Measurements from ENCODE around the gene RELB. TPM values are rescaled to one million over a fixed set of nuclear protein-coding genes. Genes with fewer than 3 reads are reported as not detected.
A peak's percentile ranks its signal among the peaks of the same experiment; 100 is the strongest.
"Not testable (repeated sequence)": the region's sequence is repeated elsewhere in the genome, so short reads cannot be mapped to it uniquely, and the experiment has no call there.

Gene RELB
- total and polyA plus RNA-seq, 7 donors: 6.5 to 44.0 (median 13.2) TPM

DNA sequence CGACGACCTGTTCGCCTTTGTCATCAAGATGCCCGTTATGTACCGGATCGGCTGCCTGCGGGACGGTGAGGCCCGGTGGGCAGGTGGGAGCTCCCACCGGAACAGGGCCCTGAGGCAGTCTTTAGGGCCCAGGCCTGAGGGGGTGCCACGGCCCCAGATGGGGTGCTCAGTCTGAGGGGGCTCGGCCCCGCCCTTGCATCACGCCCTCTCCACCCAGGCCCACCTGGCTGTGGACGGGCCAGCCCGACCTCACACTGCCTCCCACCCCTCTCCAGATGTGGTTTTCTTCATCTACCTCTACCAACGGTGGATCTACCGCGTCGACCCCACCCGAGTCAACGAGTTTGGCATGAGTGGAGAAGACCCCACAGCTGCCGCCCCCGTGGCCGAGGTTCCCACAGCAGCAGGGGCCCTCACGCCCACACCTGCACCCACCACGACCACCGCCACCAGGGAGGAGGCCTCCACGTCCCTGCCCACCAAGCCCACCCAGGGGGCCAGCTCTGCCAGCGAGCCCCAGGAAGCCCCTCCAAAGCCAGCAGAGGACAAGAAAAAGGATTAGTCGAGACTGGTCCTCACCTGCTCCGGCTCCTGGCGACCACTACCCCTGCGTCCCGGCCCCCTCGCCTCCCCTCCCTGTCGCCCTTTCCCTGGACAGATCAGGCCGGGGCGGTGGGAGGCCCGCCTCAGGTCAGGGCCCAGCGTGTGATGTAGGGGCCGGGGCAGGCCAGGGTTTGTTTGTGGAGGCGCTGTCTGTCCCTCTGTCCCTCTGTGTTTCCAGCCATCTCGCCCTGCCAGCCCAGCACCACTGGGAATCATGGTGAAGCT lies 8.7 kb upstream of the RELB start:
- Histone ChIP-seq H3K27ac (no peak overlapping the region), H3K9me3 (no peaks in the 10 kb centered on the region), H3K4me3 (no peak overlapping the region), H3K36me3 (ENCODE audit: insufficient read depth in 1 of 2, low read depth in 1 of 2) (peaks cover 6 to 50% of the 10 kb centered on the region in 2 donors), H3K27me3 (ENCODE audit: insufficient read depth in 3 of 3, low read length in 2 of 3) (no peaks in the 10 kb centered on the region), H3K4me1 (no peaks in the 10 kb centered on the region)
- ATAC-seq: no peak
- DNase-seq: no peak
- intact Hi-C loops (cut with DNase I): no loop called here
- 84 to 89% (median 89%) methylated on average over 36 to 44 of the region's 44 CpGs for WGBS, 3 donors
- TF ChIP-seq, protein P1, sequence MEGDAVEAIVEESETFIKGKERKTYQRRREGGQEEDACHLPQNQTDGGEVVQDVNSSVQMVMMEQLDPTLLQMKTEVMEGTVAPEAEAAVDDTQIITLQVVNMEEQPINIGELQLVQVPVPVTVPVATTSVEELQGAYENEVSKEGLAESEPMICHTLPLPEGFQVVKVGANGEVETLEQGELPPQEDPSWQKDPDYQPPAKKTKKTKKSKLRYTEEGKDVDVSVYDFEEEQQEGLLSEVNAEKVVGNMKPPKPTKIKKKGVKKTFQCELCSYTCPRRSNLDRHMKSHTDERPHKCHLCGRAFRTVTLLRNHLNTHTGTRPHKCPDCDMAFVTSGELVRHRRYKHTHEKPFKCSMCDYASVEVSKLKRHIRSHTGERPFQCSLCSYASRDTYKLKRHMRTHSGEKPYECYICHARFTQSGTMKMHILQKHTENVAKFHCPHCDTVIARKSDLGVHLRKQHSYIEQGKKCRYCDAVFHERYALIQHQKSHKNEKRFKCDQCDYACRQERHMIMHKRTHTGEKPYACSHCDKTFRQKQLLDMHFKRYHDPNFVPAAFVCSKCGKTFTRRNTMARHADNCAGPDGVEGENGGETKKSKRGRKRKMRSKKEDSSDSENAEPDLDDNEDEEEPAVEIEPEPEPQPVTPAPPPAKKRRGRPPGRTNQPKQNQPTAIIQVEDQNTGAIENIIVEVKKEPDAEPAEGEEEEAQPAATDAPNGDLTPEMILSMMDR (IDR thresholded peaks at IDR 0.05): no peak

DNA sequence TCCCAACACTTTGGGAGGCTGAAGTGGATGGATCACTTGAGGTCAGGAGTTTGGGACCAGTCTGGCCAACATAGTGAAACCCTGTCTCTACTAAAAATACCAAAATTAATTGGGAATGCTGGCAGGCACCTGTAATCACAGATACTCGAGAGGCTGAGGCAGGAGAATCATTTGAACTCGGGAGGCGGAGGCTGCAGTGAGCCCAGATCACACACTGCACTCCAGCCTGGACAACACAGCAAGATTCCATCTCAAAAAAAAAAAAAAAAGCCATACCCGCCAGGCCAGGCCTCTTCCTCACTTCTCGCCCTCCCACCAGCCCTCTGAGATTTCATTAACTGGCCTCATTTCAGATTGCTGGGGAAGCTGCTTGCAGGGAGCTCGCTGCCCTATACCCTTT lies 7.7 kb upstream of the RELB start:
- H3K27ac ChIP-seq: no peak overlapping the region
- ATAC-seq (no peak), DNase-seq (no peak)
- H3K27me3 ChIP-seq (ENCODE audit: insufficient read depth in 3 of 3, low read length in 2 of 3): no peaks in the 10 kb centered on the region
- intact Hi-C loops (cut with DNase I): no loop called here
- peaks cover 6 to 40% of the 10 kb centered on the region in 2 donors for H3K36me3 ChIP-seq (ENCODE audit: insufficient read depth in 1 of 2, low read depth in 1 of 2)
- no peaks in the 10 kb centered on the region for H3K9me3 ChIP-seq
- WGBS, 3 donors: 55 to 80% (median 59%) methylated on average over 6 of the region's 6 CpGs
- H3K4me1 ChIP-seq: no peaks in the 10 kb centered on the region
- TF ChIP-seq, protein P1 (IDR thresholded peaks at IDR 0.05): no peak
- no peak overlapping the region for H3K4me3 ChIP-seq

DNA sequence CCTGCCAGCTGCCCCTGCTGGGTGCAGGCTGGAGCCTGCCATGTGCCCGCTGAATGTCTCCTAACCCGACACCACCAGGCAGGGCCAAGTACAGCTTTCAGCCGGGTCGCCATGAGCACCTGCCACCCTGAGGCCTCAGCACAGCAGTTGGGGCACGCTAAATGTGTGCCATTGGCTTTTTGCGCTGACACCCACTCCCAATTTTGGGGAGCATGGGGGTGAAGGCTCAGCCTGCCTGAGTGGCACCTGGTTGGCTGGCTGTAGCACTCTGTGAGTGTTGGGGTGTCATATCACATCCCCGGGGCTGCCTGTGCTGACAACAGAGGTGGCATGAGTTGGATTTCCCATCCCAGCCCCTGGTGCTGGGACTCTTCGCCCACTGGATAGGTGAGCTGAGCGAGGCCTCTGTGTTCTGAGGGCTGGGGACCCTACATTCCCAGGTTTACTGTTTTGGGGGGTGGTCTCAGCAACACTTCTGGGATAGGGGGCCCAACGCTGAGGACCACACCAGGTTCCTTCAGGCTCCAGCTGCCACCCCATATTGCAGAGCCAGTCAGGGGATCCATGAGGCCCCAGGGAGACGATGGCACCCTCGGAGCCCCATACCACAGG lies 7.2 kb upstream of the RELB start:
- Histone ChIP-seq H3K27ac (no peak overlapping the region), H3K27me3 (ENCODE audit: insufficient read depth in 3 of 3, low read length in 2 of 3) (no peaks in the 10 kb centered on the region), H3K9me3 (no peaks in the 10 kb centered on the region), H3K4me1 (no peaks in the 10 kb centered on the region), H3K36me3 (ENCODE audit: insufficient read depth in 1 of 2, low read depth in 1 of 2) (peaks cover 6 to 35% of the 10 kb centered on the region in 2 donors), H3K4me3 (no peak overlapping the region)
- DNase-seq (no peak), ATAC-seq (peak in 2 of 4 donors; percentile 19 to 44)
- intact Hi-C loops (cut with DNase I): no loop called here
- TF ChIP-seq, protein P1 (IDR thresholded peaks at IDR 0.05): no peak
- WGBS, 3 donors: 61 to 72% (median 61%) methylated on average over 12 of the region's 12 CpGs

DNA sequence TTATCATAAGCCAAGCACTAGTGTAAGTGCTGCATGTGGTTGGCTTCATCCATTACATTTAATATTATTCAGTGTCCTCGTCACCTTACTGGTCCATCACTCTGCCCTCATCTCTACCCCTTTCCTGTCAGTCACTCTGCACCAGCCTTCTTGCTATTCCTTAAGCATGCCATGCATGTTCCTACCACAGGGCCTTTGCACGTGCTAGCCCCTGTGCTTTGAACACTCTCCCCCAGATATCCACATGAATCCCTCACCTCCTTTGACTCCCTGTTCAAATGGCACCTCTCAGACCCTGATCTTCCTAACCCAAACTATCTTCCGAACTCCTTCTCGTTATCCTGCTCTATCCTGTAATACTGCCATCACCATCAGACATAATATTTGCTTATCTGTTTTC lies 3.2 kb upstream of the RELB start:
- H3K27me3 ChIP-seq (ENCODE audit: insufficient read depth in 3 of 3, low read length in 2 of 3): no peaks in the 10 kb centered on the region
- TF ChIP-seq, protein P1 (IDR thresholded peaks at IDR 0.05): no peak

DNA sequence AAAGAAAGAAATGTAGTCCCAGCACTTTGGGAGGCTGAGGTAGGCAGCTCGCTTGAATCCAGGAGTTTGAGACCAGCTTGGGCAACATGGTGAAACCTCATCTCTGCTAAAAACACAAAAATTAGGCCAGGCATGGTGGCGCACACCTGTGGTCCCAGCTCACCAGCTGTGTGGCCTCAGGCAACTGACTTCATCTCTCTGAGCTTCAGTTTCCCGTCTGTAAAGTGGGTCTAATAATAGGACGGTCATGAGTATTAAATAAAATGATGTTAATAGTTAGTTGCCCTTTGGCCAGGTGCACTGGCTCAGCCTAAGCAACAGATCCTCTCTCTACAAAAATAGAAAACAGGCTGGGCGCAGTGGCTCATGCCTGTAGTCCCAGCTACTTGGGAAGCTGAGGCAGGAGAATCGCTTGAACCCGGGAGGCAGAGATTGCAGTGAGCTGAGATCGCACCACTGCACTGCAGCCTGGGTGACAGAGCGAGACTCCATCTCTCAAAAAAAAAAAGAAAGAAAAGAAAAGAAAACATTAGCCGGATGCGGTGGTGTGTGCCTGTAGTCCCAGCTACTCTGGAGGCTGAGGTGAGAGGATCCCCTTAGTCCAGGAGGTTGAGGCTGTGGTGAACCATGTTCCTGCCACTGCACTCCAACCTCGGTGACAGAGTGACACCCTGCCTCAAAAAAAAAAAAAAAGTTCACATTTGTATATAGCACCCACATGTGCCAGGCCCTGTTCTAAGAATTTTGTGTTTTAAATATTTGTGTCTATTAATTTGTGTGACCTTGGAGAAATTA lies 1.9 kb upstream of the RELB start:
- H3K4me3 ChIP-seq; H3K27ac ChIP-seq; H3K27me3 ChIP-seq (ENCODE audit: insufficient read depth in 3 of 3, low read length in 2 of 3); H3K9me3 ChIP-seq; DNase-seq; H3K4me1 ChIP-seq; intact Hi-C loops (cut with DNase I); ATAC-seq: not testable (repeated sequence)
- WGBS, 3 donors: 60 to 72% (median 67%) methylated on average over 12 of the region's 12 CpGs
- H3K36me3 ChIP-seq (ENCODE audit: insufficient read depth in 1 of 2, low read depth in 1 of 2): peaks cover 0 to 17% of the 10 kb centered on the region in 2 donors

More for the DNA sequence above, 3.2 kb upstream of the RELB start:
- Histone ChIP-seq H3K4me3 (no peak overlapping the region), H3K27ac (no peak overlapping the region), H3K36me3 (ENCODE audit: insufficient read depth in 1 of 2, low read depth in 1 of 2) (peaks cover 0 to 6% of the 10 kb centered on the region in 2 donors), H3K9me3 (no peaks in the 10 kb centered on the region), H3K4me1 (peaks cover 4% of the 10 kb centered on the region)
- DNase-seq (no peak), ATAC-seq (no peak)
- intact Hi-C loops (cut with DNase I): no loop called here
- 86 to 93% (median 88%) methylated on average over 4 of the region's 4 CpGs for WGBS, 3 donors

DNA sequence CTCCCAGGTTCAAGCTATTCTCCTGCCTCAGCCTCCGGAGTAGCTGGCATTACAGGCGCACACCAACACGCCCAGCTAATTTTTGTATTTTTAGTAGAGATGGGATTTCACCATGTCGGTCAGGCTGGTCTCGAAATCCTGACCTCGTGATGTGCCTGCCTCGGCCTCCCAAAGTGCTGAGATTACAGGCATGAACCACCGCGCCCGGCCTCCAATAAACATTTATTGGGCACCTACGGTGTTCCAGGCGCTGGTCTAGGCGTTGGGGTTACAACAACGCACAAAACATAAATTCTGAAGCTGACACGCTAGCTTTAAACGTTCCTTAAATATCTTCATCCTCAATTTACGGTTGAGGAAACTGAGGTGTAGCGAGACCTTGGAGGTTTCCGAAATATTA lies 599 bp upstream of the RELB start:
- WGBS, 3 donors: 53 to 61% (median 55%) methylated on average over 19 of the region's 19 CpGs
- H3K27ac ChIP-seq: peak overlapping the region; percentile 99
- H3K9me3 ChIP-seq; H3K4me1 ChIP-seq; DNase-seq; ATAC-seq; H3K27me3 ChIP-seq (ENCODE audit: insufficient read depth in 3 of 3, low read length in 2 of 3): not testable (repeated sequence)
- intact Hi-C loops (cut with DNase I): loop anchor here in 1 of 2 donors (2.0 kb wide), 1 partner anchor 46 kb away; the partner anchor contains the start of gene CLPTM1
- peaks cover 0 to 30% of the 10 kb centered on the region in 2 donors for H3K36me3 ChIP-seq (ENCODE audit: insufficient read depth in 1 of 2, low read depth in 1 of 2)
- H3K4me3 ChIP-seq: peak overlapping the region; percentile 83
